K562 (cell line): ENCODE results near the gene SMIM36.

Experiments used
- CBFB ChIP-seq: sonication (generic); formaldehyde crosslinking; IDR thresholded peaks from 2 replicates; pipeline ENCODE4 v1.4.0; 2020; ENCODE audit warnings: mild to moderate bottlenecking, missing genetic modification reagents
- EZH2 ChIP-seq: IDR thresholded peaks from 2 replicates; pipeline ENCODE4 v1.6.1; 2012; ENCODE audit warnings: low read depth, mild to moderate bottlenecking, inconsistent platforms, low read length, borderline replicate concordance
- NFE2 ChIP-seq: IDR thresholded peaks from 2 replicates; pipeline ENCODE4 v1.6.1; 2014; ENCODE audit warnings: antibody characterized with exemption, low read depth

GRCh38 chr17:55414983-55415382, 96.3 kb downstream of the SMIM36 start:
- TF ChIP-seq NFE2 (no peak), EZH2 (no peak), CBFB (no peak)
